GM19468 (cell line): ENCODE data around the gene PLEKHG4B.
"Not testable (repeated sequence)": the region's sequence is repeated elsewhere in the genome, so short reads cannot be mapped to it uniquely, and the experiment has no call there.

ENCODE experiments used
- ATAC-seq: cut with Tn5 transposase; IDR thresholded peaks from one replicate; pipeline ENCODE4 v1.9.1; 2021; ENCODE audit warnings: mild to moderate bottlenecking, moderate library complexity, moderate number of reproducible peaks; ENCODE audit not compliant: unreplicated experiment; ENCODE audit errors: extremely low read depth

PLEKHG4B gene

GRCh38 chr5:90590-91547, 1.1 kb upstream of the PLEKHG4B start:
- no peak for ATAC-seq

GRCh38 chr5:92401-93220, 643 bp downstream of the PLEKHG4B start:
- no peak for ATAC-seq

- ATAC-seq: no peak
Observed at GRCh38 chr5:93221-93980, 1.4 kb downstream of the PLEKHG4B start.

- no peak for ATAC-seq
Observed at GRCh38 chr5:94113-94892, 2.3 kb downstream of the PLEKHG4B start.

GRCh38 chr5:95241-95980, 3.4 kb downstream of the PLEKHG4B start:
- ATAC-seq: no peak

- ATAC-seq: no peak
Observed at GRCh38 chr5:96976-97660, 5.2 kb downstream of the PLEKHG4B start.

GRCh38 chr5:99815-100214, 7.8 kb downstream of the PLEKHG4B start:
- ATAC-seq: no peak

GRCh38 chr5:102411-103043, 10.6 kb downstream of the PLEKHG4B start:
- no peak for ATAC-seq

GRCh38 chr5:104106-104505, 12.1 kb downstream of the PLEKHG4B start:
- not testable (repeated sequence) for ATAC-seq

- ATAC-seq: no peak
Observed at GRCh38 chr5:104778-105296, 12.9 kb downstream of the PLEKHG4B start.

- no peak for ATAC-seq
Observed at GRCh38 chr5:105504-106070, 13.6 kb downstream of the PLEKHG4B start.

- no peak for ATAC-seq
Observed at GRCh38 chr5:106587-106986, 14.6 kb downstream of the PLEKHG4B start.

- ATAC-seq: no peak
Observed at GRCh38 chr5:107526-107925, 15.6 kb downstream of the PLEKHG4B start.

GRCh38 chr5:109826-110225, 17.9 kb downstream of the PLEKHG4B start:
- ATAC-seq: no peak

GRCh38 chr5:110270-110888, 18.4 kb downstream of the PLEKHG4B start:
- no peak for ATAC-seq

GRCh38 chr5:111171-111570, 19.2 kb downstream of the PLEKHG4B start:
- ATAC-seq: no peak

- ATAC-seq: no peak
Observed at GRCh38 chr5:119486-120097, 27.6 kb downstream of the PLEKHG4B start.
